GM23248 (cell line): ENCODE measurements around the gene CDX1. TPM values are rescaled to one million over a fixed set of nuclear protein-coding genes. Genes with fewer than 3 reads are reported as not detected.

Experiments
- DNase-seq: peaks from one replicate; pipeline ENCODE4 v3.0.0-alpha.2; 2015
- H2AFZ ChIP-seq: fragments of 200-600 bp; sonication (generic); 2 replicates; pipeline ENCODE4 v1.6.1; 2016; ENCODE audit warnings: antibody characterized with exemption
- H3F3A ChIP-seq: fragments of 200-600 bp; sonication (generic); 2 replicates; pipeline ENCODE4 v1.6.1; 2016; ENCODE audit warnings: mild to moderate bottlenecking, antibody characterized with exemption, mixed run types; ENCODE audit not compliant: insufficient read depth
- H3K27ac ChIP-seq: fragments of 200-600 bp; sonication (generic); 2 replicates; pipeline ENCODE4 v1.5.1; 2016; ENCODE audit warnings: mild to moderate bottlenecking
- H3K27me3 ChIP-seq: fragments of 200-600 bp; sonication (generic); replicated peaks from 2 replicates; pipeline ENCODE4 v1.6.1; 2016; ENCODE audit warnings: mild to moderate bottlenecking; ENCODE audit not compliant: insufficient read depth
- H3K36me3 ChIP-seq: fragments of 200-600 bp; sonication (generic); 2 replicates; pipeline ENCODE4 v1.6.1; 2016; ENCODE audit warnings: low read depth, mild to moderate bottlenecking
- H3K4me1 ChIP-seq: fragments of 200-600 bp; sonication (generic); 2 replicates; pipeline ENCODE4 v1.6.1; 2016; ENCODE audit warnings: mild to moderate bottlenecking; ENCODE audit not compliant: insufficient read depth
- H3K4me2 ChIP-seq: fragments of 200-600 bp; sonication (generic); one replicate; pipeline ENCODE4 v1.6.1; 2016; ENCODE audit warnings: mild to moderate bottlenecking; ENCODE audit not compliant: unreplicated experiment
- H3K4me3 ChIP-seq: fragments of 200-600 bp; sonication (generic); 2 replicates; pipeline ENCODE4 v1.5.1; 2016; ENCODE audit warnings: mild to moderate bottlenecking
- H3K79me2 ChIP-seq: fragments of 200-600 bp; sonication (generic); 2 replicates; pipeline ENCODE4 v1.6.1; 2016; ENCODE audit warnings: mild to moderate bottlenecking; ENCODE audit not compliant: insufficient read depth
- H3K9ac ChIP-seq: fragments of 200-600 bp; sonication (generic); 2 replicates; pipeline ENCODE4 v1.6.1; 2016; ENCODE audit warnings: mild to moderate bottlenecking
- H3K9me2 ChIP-seq: fragments of 200-600 bp; sonication (generic); 2 replicates; pipeline ENCODE4 v1.6.1; 2016; ENCODE audit warnings: mixed run types, mild to moderate bottlenecking, moderate library complexity; ENCODE audit not compliant: insufficient read depth
- H3K9me3 ChIP-seq: fragments of 200-600 bp; sonication (generic); one replicate; pipeline ENCODE4 v1.6.1; 2017; ENCODE audit warnings: low read depth
- H4K20me1 ChIP-seq: fragments of 200-600 bp; sonication (generic); 2 replicates; pipeline ENCODE4 v1.6.0; 2016; ENCODE audit not compliant: insufficient read depth
- EZH2 ChIP-seq: fragments of 200-600 bp; sonication (generic); IDR thresholded peaks from 2 replicates; pipeline ENCODE4 v1.6.1; 2018; ENCODE audit warnings: antibody characterized with exemption, mild to moderate bottlenecking; ENCODE audit not compliant: insufficient read depth, poor library complexity, severe bottlenecking
- EZH2phosphoT487 ChIP-seq: fragments of 200-600 bp; sonication (generic); IDR thresholded peaks from 2 replicates; pipeline ENCODE4 v1.6.1; 2018; ENCODE audit warnings: antibody characterized with exemption, moderate library complexity, mild to moderate bottlenecking, low read depth; ENCODE audit not compliant: insufficient read depth
- WGBS, 2 experiments: methylation state at CpG; one replicate each; pipeline ENCODE4 v1.1.6; 2015 to 2017; ENCODE audit warnings: low lambda C conversion rate in 2 of 2, low coverage in 1 of 2; ENCODE audit errors: missing lambda C conversion rate in 2 of 2; 5-methylcytosine and 5-hydroxymethylcytosine counted together
- in situ Hi-C: fragments of 300-500 bp; cut with MboI; formaldehyde crosslinking; loops from 2 replicates; pipeline ENCODE4 v1.15.0; 2020
- polyA plus RNA-seq: library from polyadenylated mRNA; unstranded; fragments of >200 nt; fragmentation: Nextera tagmentation; extraction: Ambion mirVana; gene quantifications from 2 replicates; pipeline ENCODE4 v1.2.1, GENCODE V29; 2016
- total RNA-seq: library from RNA; depleted of rRNA; stranded (reverse); fragments of >200 nt; shearing (Covaris generic); gene quantifications from 2 replicates; pipeline ENCODE4 v1.2.3, GENCODE V29; 2014

The CDX1 gene
- total and polyA plus RNA-seq, 2 experiments from 2014 or later, result not detected

DNA sequence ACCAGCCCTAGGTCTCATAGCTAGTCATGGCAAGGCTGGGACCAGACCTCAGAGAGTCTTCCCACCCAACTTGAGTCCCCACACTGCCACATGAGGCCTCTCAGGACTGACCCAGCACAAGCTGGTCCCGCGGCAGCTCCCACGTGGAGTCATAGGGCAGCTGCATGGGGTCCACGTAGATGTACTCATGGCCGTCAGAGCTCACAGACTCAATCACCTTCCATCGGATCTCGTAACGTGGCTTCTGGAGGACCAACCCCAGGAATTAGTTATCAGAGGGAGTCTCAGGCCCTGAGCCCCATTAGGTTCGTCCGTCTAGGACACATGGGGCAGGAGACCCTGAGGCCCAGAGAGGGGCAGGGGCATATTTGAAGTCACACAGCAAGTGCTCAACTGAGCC is 41.2 kb upstream of the CDX1 start:
- Histone ChIP-seq H3K4me1 (peaks cover 3% of the 10 kb centered on the region; the same call in 1 of the 2 replicates), H3K9ac (no peak overlapping the region), H3K9me3 (no peaks in the 10 kb centered on the region), H3K27me3 (no peaks in the 10 kb centered on the region), H3K27ac (no peak overlapping the region), H3K36me3 (peaks cover 67% of the 10 kb centered on the region), H3K4me2 (no peak overlapping the region), H3F3A (peaks cover 8% of the 10 kb centered on the region; the same call in 1 of the 2 replicates), H3K9me2 (no peaks in the 10 kb centered on the region), H3K79me2 (peaks cover 15% of the 10 kb centered on the region), H3K4me3 (no peak overlapping the region), H4K20me1 (no peaks in the 10 kb centered on the region), H2AFZ (no peak overlapping the region)
- in situ Hi-C loops, result no loop called here
- DNase-seq, result no peak
- 88 to 92% methylated on average over 10 of the region's 10 CpGs for WGBS, 2 experiments
- no peak for TF ChIP-seq EZH2phosphoT487
- TF ChIP-seq EZH2, result no peak

- Histone ChIP-seq H3K4me2 (no peak overlapping the region), H4K20me1 (no peaks in the 10 kb centered on the region), H2AFZ (no peak overlapping the region), H3F3A (peaks cover 17% of the 10 kb centered on the region), H3K9ac (no peak overlapping the region), H3K27ac (no peak overlapping the region), H3K4me3 (no peak overlapping the region), H3K9me2 (no peaks in the 10 kb centered on the region), H3K4me1 (peaks cover 7% of the 10 kb centered on the region; the same call in 1 of the 2 replicates), H3K79me2 (peaks cover 17% of the 10 kb centered on the region), H3K27me3 (no peaks in the 10 kb centered on the region), H3K9me3 (no peaks in the 10 kb centered on the region), H3K36me3 (peaks cover 77% of the 10 kb centered on the region)
- in situ Hi-C loops, result no loop called here
- DNase-seq, result no peak
- 86 to 88% methylated on average over 10 of the region's 10 CpGs for WGBS, 2 experiments
- TF ChIP-seq EZH2phosphoT487 (no peak), EZH2 (no peak)
Observed at GRCh38 chr5:150126199-150126920, 40.2 kb upstream of the CDX1 start.

DNA sequence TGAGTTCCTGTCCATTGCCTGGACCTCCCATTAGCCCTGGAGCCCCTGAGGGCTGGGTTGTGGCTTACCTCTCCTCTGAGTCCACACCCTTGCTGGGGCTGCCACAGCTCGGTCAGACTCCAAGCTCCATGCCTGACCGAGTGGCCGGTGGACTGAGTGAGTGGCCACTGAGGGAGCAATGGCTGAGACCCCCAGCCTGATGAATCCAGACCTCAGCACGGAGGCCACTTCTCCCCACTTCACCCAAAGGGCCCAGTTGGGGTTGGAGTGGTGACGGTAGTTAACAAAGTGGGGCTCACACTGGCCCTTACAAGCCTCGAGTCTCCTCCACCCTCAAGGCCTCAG is 39.7 kb upstream of the CDX1 start:
- H3K4me1 ChIP-seq, result peaks cover 12% of the 10 kb centered on the region
- H3K4me2 ChIP-seq, result no peak overlapping the region
- H4K20me1 ChIP-seq, result no peaks in the 10 kb centered on the region
- no peak for TF ChIP-seq EZH2phosphoT487
- no peak for TF ChIP-seq EZH2
- H3K9me2 ChIP-seq, result no peaks in the 10 kb centered on the region
- 74 to 89% methylated on average over 6 of the region's 6 CpGs for WGBS, 2 experiments
- no peak overlapping the region for H3K4me3 ChIP-seq
- H3K36me3 ChIP-seq, result peaks cover 73% of the 10 kb centered on the region
- in situ Hi-C loops, result no loop called here
- H3K27ac ChIP-seq, result no peak overlapping the region
- no peaks in the 10 kb centered on the region for H3K27me3 ChIP-seq
- H3K9me3 ChIP-seq, result no peaks in the 10 kb centered on the region
- H2AFZ ChIP-seq, result no peak overlapping the region
- H3K9ac ChIP-seq, result no peak overlapping the region
- no peak for DNase-seq
- H3K79me2 ChIP-seq, result peaks cover 17% of the 10 kb centered on the region
- H3F3A ChIP-seq, result peaks cover 21% of the 10 kb centered on the region

DNA sequence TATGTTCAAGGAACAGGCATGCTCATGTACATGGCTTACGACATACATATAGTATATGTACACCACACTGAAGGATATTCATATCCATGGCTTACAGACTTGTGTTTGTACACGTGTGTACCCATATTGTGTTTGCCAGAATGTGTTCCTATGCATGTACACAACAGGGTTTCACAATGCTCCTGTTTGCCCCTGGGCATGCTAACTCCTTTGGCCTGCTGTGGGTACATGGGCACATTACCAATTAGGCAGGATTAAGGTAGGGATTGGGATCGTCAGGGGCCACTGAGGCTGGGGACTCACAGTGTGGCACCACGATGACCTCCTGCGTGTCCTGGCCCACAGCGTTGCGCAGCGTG is 37.1 kb upstream of the CDX1 start:
- in situ Hi-C loops, result no loop called here
- H3K27ac ChIP-seq, result no peak overlapping the region
- WGBS, 2 experiments, result 72 to 79% methylated on average over 8 of the region's 8 CpGs

More for the DNA sequence above, 37.1 kb upstream of the CDX1 start:
- no peak for TF ChIP-seq EZH2phosphoT487
- no peak for TF ChIP-seq EZH2
- Histone ChIP-seq H2AFZ (no peak overlapping the region), H3K9me3 (no peaks in the 10 kb centered on the region), H3K9me2 (no peaks in the 10 kb centered on the region), H3K4me2 (no peak overlapping the region), H3K27me3 (no peaks in the 10 kb centered on the region), H3K4me1 (peaks cover 24% of the 10 kb centered on the region), H3K4me3 (no peak overlapping the region), H3K9ac (no peak overlapping the region), H4K20me1 (no peaks in the 10 kb centered on the region), H3F3A (peaks cover 34% of the 10 kb centered on the region), H3K36me3 (peaks cover 59% of the 10 kb centered on the region), H3K79me2 (peaks cover 25% of the 10 kb centered on the region)
- no peak for DNase-seq
